Uterus (tissue), 4 donors: ENCODE measurements around the gene ME1. TPM values are rescaled to one million over a fixed set of nuclear protein-coding genes. Genes with fewer than 3 reads are reported as not detected.

ENCODE experiments used
- DNase-seq, 2 donors: peaks; one replicate each; pipeline ENCODE4 v3.0.0-alpha.2; 2019 to 2020
- H3K27ac ChIP-seq, 2 donors: fragments of 200-600 bp; sonication (generic); 1 replicate in 1 of 2; 2 replicates in 1 of 2; pipeline ENCODE4 v1.5.1; 2016 to 2018
- H3K27me3 ChIP-seq, 2 donors: fragments of 200-600 bp; sonication (generic); one replicate each; pipeline ENCODE4 v1.5.1; 2018 to 2019; ENCODE audit warnings: control low read depth in 1 of 2
- H3K36me3 ChIP-seq, 2 donors: fragments of 200-600 bp; sonication (generic); one replicate each; pipeline ENCODE4 v1.5.1; 2019; ENCODE audit warnings: control low read depth in 1 of 2
- H3K4me1 ChIP-seq, 2 donors: fragments of 200-600 bp; sonication (generic); one replicate each; pipeline ENCODE4 v1.5.1; 2018 to 2019; ENCODE audit warnings: control low read depth in 1 of 2
- H3K4me3 ChIP-seq, 2 donors: fragments of 200-600 bp; sonication (generic); 1 replicate in 1 of 2; 2 replicates in 1 of 2; pipeline ENCODE4 v1.5.1; 2018 to 2019; ENCODE audit warnings: mild to moderate bottlenecking in 1 of 2
- H3K9me3 ChIP-seq, 2 donors: fragments of 200-600 bp; sonication (generic); one replicate each; pipeline ENCODE4 v1.5.1; 2019; ENCODE audit warnings: control low read depth in 1 of 2
- POLR2A ChIP-seq, 2 donors: fragments of 450-650 bp; IDR thresholded peaks; one replicate each; pipeline ENCODE4 v1.6.1; 2016; ENCODE audit warnings: antibody characterized with exemption in 2 of 2, mild to moderate bottlenecking in 1 of 2, moderate library complexity in 1 of 2
- intact Hi-C: fragments of 100-400 bp; cut with DNase I; formaldehyde crosslinking; loops from one replicate; pipeline ENCODE4 v1.15.1; 2023; ENCODE audit warnings: low total_unique reads
- total RNA-seq, 4 donors: library from RNA; depleted of rRNA in 3 of 4; stranded (reverse); fragments of >200 nt in 3 of 4; gene quantifications; one replicate each; pipeline versions ENCODE4 v1.1.0 to v1.2.4, GENCODE V29; 2014 to 2023
- TF ChIP-seq, protein P1 (sequence below), 4 experiments: fragments of 200-600 bp in 2 of 4; fragments of 450-650 bp in 2 of 4; sonication (generic) in 2 of 4; IDR thresholded peaks; one replicate each; pipeline ENCODE4 v1.5.1; 2016 to 2019; ENCODE audit warnings: antibody characterized with exemption in 4 of 4, mild to moderate bottlenecking in 2 of 4, moderate library complexity in 1 of 4
- donor health status: DM: yes; HTN: yes; CAD: no.

The ME1 gene
- total RNA-seq, 4 donors from 2014 or later: 1.0 to 18.5 (median 3.2) TPM

DNA sequence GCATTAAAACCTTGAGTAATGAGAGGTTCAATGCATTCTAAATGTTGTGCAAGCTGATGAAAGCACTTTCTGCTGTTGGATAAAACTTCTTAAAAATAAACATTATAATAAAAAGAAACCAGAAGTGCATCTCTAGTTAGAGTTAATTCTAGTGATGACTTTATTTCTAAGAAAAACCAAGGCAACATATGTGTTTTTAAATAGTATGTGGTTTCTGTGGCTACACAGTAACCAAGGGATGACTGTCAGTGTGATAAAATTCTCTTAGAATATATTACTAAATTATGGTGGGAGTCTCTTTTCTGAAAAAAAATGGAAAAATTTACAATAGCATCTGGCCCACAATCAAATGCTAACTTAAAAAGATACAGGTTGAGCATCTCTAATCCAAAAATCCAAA is 117.0 kb downstream of the ME1 start:
- no peaks in the 10 kb centered on the region for H3K27me3 ChIP-seq

DNA sequence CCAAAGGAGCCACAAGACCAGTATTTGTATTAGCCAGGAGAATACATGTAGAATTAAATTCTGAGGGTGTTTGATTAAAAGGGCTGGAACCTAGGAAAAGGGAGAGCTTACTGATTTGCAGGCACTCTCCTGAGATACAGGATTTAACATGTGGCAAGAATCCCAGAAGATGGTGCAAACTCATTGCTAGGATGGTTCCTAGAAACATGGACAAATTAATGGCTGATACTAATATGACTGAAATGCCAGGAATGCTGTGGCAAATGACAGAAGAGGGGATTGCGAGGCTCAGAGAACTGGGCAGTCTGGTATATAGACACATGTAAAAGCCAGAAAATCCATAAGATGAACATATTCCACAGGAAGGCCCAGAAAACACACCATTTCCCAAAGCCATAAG is 119.6 kb downstream of the ME1 start:
- Histone ChIP-seq H3K27ac (no peak overlapping the region), H3K36me3 (no peaks in the 10 kb centered on the region), H3K9me3 (no peaks in the 10 kb centered on the region), H3K4me1 (no peaks in the 10 kb centered on the region), H3K4me3 (no peak overlapping the region), H3K27me3 (no peaks in the 10 kb centered on the region)
- TF ChIP-seq POLR2A (IDR thresholded peaks at IDR 0.05): no peak
- TF ChIP-seq, protein P1, sequence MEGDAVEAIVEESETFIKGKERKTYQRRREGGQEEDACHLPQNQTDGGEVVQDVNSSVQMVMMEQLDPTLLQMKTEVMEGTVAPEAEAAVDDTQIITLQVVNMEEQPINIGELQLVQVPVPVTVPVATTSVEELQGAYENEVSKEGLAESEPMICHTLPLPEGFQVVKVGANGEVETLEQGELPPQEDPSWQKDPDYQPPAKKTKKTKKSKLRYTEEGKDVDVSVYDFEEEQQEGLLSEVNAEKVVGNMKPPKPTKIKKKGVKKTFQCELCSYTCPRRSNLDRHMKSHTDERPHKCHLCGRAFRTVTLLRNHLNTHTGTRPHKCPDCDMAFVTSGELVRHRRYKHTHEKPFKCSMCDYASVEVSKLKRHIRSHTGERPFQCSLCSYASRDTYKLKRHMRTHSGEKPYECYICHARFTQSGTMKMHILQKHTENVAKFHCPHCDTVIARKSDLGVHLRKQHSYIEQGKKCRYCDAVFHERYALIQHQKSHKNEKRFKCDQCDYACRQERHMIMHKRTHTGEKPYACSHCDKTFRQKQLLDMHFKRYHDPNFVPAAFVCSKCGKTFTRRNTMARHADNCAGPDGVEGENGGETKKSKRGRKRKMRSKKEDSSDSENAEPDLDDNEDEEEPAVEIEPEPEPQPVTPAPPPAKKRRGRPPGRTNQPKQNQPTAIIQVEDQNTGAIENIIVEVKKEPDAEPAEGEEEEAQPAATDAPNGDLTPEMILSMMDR (IDR thresholded peaks at IDR 0.05): no peak
- DNase-seq: no peak
- intact Hi-C loops: no loop called here

More for the DNA sequence above, 117.0 kb downstream of the ME1 start:
- no peak overlapping the region for H3K4me3 ChIP-seq
- no peak for TF ChIP-seq POLR2A (IDR thresholded peaks at IDR 0.05)
- TF ChIP-seq, protein P1 (IDR thresholded peaks at IDR 0.05): no peak
- no peak for DNase-seq
- intact Hi-C loops: no loop called here
- no peaks in the 10 kb centered on the region for H3K36me3 ChIP-seq
- no peak overlapping the region for H3K27ac ChIP-seq
- H3K4me1 ChIP-seq: no peaks in the 10 kb centered on the region
- no peaks in the 10 kb centered on the region for H3K9me3 ChIP-seq

DNA sequence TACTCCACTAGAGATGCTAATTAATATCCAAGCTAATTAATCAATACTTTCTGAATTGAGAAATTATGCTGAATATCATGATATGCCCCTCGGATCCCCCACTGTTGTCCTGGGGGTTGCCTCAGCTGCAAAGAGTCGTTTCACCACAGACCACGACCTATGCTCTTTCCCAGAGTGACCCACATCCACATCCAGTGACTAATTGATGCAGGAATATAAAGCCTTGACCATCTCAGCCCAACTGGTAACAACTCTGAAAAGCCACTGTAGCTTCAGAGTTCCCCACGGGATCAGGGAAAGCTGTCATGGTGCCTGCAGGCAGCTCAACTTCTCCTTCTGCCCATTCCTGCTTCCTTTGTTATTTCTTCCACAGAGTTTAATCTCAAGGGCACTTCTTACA is 120.8 kb downstream of the ME1 start:
- H3K27me3 ChIP-seq: no peaks in the 10 kb centered on the region
- H3K27ac ChIP-seq: no peak overlapping the region
- intact Hi-C loops: no loop called here
- no peaks in the 10 kb centered on the region for H3K36me3 ChIP-seq
- H3K4me3 ChIP-seq: no peak overlapping the region
- no peaks in the 10 kb centered on the region for H3K4me1 ChIP-seq
- H3K9me3 ChIP-seq: no peaks in the 10 kb centered on the region
- no peak for DNase-seq
- TF ChIP-seq POLR2A (IDR thresholded peaks at IDR 0.05): no peak
- TF ChIP-seq, protein P1 (IDR thresholded peaks at IDR 0.05): no peak

DNA sequence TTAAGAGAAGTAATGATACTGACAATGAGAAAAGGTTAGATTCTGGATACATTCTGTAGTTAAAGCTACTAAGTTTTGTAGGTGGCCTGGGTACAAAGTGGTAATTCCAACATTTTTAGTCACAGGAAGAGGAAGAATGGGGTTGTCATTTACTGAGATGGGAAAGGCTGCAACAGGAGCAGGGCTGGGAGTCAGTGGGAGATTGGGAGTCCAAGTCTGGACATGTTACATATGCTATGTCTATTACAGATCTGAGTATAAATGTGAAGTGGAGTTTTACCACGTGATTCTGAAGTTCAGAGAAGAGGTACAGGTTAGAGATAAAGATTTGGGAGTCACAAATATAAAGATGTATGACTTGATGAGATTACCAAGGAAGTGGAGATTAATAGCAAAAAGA is 121.5 kb downstream of the ME1 start:
- Histone ChIP-seq H3K27ac (no peak overlapping the region), H3K36me3 (no peaks in the 10 kb centered on the region), H3K4me3 (no peak overlapping the region), H3K4me1 (no peaks in the 10 kb centered on the region), H3K9me3 (no peaks in the 10 kb centered on the region), H3K27me3 (no peaks in the 10 kb centered on the region)
- intact Hi-C loops: no loop called here
- DNase-seq: no peak
- TF ChIP-seq, protein P1 (IDR thresholded peaks at IDR 0.05): no peak
- no peak for TF ChIP-seq POLR2A (IDR thresholded peaks at IDR 0.05)

DNA sequence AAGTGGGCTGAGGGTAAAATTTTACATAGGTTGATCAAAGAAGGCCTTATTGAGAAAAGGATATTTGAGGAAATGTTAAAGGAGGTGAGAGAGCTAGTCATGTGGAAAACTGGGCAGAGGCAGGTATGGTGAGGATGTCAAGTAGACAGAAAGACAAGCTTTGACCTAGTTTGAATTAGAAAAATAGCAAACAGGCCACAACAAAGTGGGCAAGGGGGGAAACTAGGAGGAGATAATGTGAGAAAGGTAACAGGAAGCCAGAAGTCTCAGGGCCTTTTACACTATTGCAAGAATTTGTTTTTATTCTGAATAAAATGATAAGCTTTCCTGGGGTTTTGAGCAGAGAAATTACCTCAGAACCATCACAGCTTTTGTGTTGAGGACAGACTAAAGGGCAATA is 122.0 kb downstream of the ME1 start:
- no peak for TF ChIP-seq POLR2A (IDR thresholded peaks at IDR 0.05)
- TF ChIP-seq, protein P1 (IDR thresholded peaks at IDR 0.05): no peak
- Histone ChIP-seq H3K36me3 (no peaks in the 10 kb centered on the region), H3K9me3 (no peaks in the 10 kb centered on the region), H3K4me3 (no peak overlapping the region), H3K4me1 (no peaks in the 10 kb centered on the region), H3K27me3 (no peaks in the 10 kb centered on the region), H3K27ac (no peak overlapping the region)
- no peak for DNase-seq
- intact Hi-C loops: no loop called here
